Tibial artery (tissue), 4 donors: Measurements from ENCODE around the gene ETNK2.

Experiments
- DNase-seq, 2 donors: peaks; one replicate each; pipeline ENCODE4 v3.0.0-alpha.2; 2019
- H3K27ac ChIP-seq, 2 donors: fragments of 200-600 bp; sonication (generic) in 1 of 2; 1 replicate in 1 of 2; 2 replicates in 1 of 2; pipeline ENCODE4 v1.5.1; 2018 to 2019; ENCODE audit warnings: mild to moderate bottlenecking in 1 of 2
- H3K27me3 ChIP-seq, 2 donors: fragments of 200-600 bp; sonication (generic) in 1 of 2; one replicate each; pipeline versions ENCODE4 v1.5.1 to v1.6.0; 2016 to 2019
- H3K36me3 ChIP-seq, 3 donors: fragments of 200-600 bp; sonication (generic) in 2 of 3; one replicate each; pipeline ENCODE4 v1.5.1; 2016 to 2019; ENCODE audit warnings: mild to moderate bottlenecking in 2 of 3
- H3K4me1 ChIP-seq, 4 donors: fragments of 200-600 bp; sonication (generic) in 2 of 4; 1 replicate in 3 of 4; 2 replicates in 1 of 4; pipeline ENCODE4 v1.5.1; 2016 to 2019
- H3K4me3 ChIP-seq, 2 donors: fragments of 200-600 bp; sonication (generic) in 1 of 2; 1 replicate in 1 of 2; 2 replicates in 1 of 2; pipeline ENCODE4 v1.5.1; 2018 to 2019; ENCODE audit warnings: mild to moderate bottlenecking in 2 of 2
- H3K9me3 ChIP-seq, 3 donors: fragments of 200-600 bp; sonication (generic) in 1 of 3; one replicate each; pipeline ENCODE4 v1.5.1; 2016 to 2019
- CTCF ChIP-seq, 2 experiments: fragments of 200-600 bp in 1 of 2; fragments of 450-650 bp in 1 of 2; IDR thresholded peaks; one replicate each; pipeline ENCODE4 v1.5.1; 2017 to 2019; ENCODE audit warnings: antibody characterized with exemption in 2 of 2, mild to moderate bottlenecking in 1 of 2, moderate library complexity in 1 of 2
- intact Hi-C: fragments of 100-400 bp; cut with DNase I; formaldehyde crosslinking; loops from one replicate; pipeline ENCODE4 v1.15.0; 2023; ENCODE audit warnings: low total_unique reads

Gene ETNK2

GRCh38 chr1:204151552-204152309 lies at the start of gene ETNK2:
TSS of gene ETNK2 (minus strand) at chr1:204152044. CDS start at chr1:204151852, 192 bp downstream.
- Histone ChIP-seq H3K27ac (peak within 1 kb of the TSS; percentile 96 to 97), H3K4me3 (peak within 1 kb of the TSS; percentile 91 to 92), H3K9me3 (no peaks in the 10 kb centered on the region), H3K27me3 (peaks cover 0 to 6% of the 10 kb centered on the region in 2 donors), H3K4me1 (peaks cover 5 to 42% (median 20%) of the 10 kb centered on the region in 4 donors), H3K36me3 (peaks cover 0 to 10% (median 0%) of the 10 kb centered on the region in 3 donors)
- intact Hi-C loops, result no loop called here
- no peak for TF ChIP-seq CTCF (IDR thresholded peaks at IDR 0.05)
- peak; percentile 51 to 89 for DNase-seq

- peaks cover 0 to 68% of the 10 kb centered on the region in 2 donors for H3K27me3 ChIP-seq
- no peak overlapping the region for H3K27ac ChIP-seq
- H3K4me1 ChIP-seq, result no peaks in the 10 kb centered on the region
- H3K36me3 ChIP-seq, result no peaks in the 10 kb centered on the region
- DNase-seq, result peak in 1 of 2 donors; percentile 57
- no peak overlapping the region for H3K4me3 ChIP-seq
- intact Hi-C loops, result no loop called here
- TF ChIP-seq CTCF (IDR thresholded peaks at IDR 0.05), result no peak
- no peaks in the 10 kb centered on the region for H3K9me3 ChIP-seq
These were observed 49.6 kb upstream of the ETNK2 start for GRCh38 chr1:204201348-204202040.

GRCh38 chr1:204199579-204199978 lies 47.7 kb upstream of the ETNK2 start:
- Histone ChIP-seq H3K9me3 (no peaks in the 10 kb centered on the region), H3K4me1 (no peaks in the 10 kb centered on the region), H3K27me3 (peaks cover 0 to 79% of the 10 kb centered on the region in 2 donors), H3K4me3 (no peak overlapping the region), H3K27ac (no peak overlapping the region), H3K36me3 (no peaks in the 10 kb centered on the region)
- peak in 1 of 2 donors; percentile 20 for DNase-seq
- intact Hi-C loops, result no loop called here
- no peak for TF ChIP-seq CTCF (IDR thresholded peaks at IDR 0.05)

GRCh38 chr1:204198348-204199340 lies 46.8 kb upstream of the ETNK2 start:
- Histone ChIP-seq H3K27ac (no peak overlapping the region), H3K4me3 (no peak overlapping the region), H3K27me3 (peaks cover 0 to 85% of the 10 kb centered on the region in 2 donors), H3K4me1 (no peaks in the 10 kb centered on the region), H3K9me3 (no peaks in the 10 kb centered on the region), H3K36me3 (no peaks in the 10 kb centered on the region)
- peak in 1 of 2 donors; percentile 34 for DNase-seq
- TF ChIP-seq CTCF (IDR thresholded peaks at IDR 0.05), result no peak
- intact Hi-C loops, result no loop called here

- Histone ChIP-seq H3K9me3 (no peaks in the 10 kb centered on the region), H3K27me3 (peaks cover 0 to 80% of the 10 kb centered on the region in 2 donors), H3K27ac (no peak overlapping the region), H3K4me3 (no peak overlapping the region), H3K4me1 (no peaks in the 10 kb centered on the region), H3K36me3 (no peaks in the 10 kb centered on the region)
- intact Hi-C loops, result no loop called here
- peak in 1 of 2 donors; percentile 42 for DNase-seq
- TF ChIP-seq CTCF (IDR thresholded peaks at IDR 0.05), result no peak
These were observed 45.2 kb upstream of the ETNK2 start for GRCh38 chr1:204197068-204197467.
